Measurements from ENCODE around the gene CP. TPM values are rescaled to one million over a fixed set of nuclear protein-coding genes. Genes with fewer than 3 reads are reported as not detected.

The CP gene
- total and polyA plus RNA-seq, 9 of the 15 experiments (the other 6 are each of a cell fraction or from before 2014, with no cell fraction given): 0.30 to 0.75 TPM; not detected in 7

DNA sequence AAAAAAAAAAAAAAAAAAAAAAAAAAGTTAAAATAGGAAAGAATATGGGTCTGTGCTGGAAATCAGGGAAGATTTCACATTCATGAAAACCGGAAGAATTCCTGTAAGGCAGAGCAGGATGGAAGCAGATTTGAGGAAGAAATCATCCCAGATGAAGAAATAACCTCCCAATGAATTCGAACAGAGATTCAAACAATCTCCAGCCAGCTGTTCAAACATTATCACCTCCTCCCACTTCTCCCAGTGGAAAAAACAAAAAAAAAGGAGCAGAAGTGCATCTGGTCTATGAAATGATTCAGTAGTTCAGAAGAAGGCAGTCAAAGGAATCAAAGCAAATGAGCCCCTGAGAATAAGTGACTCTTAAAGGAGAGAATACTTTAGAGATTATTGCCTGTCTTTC lies 33.1 kb downstream of the CP start (continued):
- TF ChIP-seq, protein P1, sequence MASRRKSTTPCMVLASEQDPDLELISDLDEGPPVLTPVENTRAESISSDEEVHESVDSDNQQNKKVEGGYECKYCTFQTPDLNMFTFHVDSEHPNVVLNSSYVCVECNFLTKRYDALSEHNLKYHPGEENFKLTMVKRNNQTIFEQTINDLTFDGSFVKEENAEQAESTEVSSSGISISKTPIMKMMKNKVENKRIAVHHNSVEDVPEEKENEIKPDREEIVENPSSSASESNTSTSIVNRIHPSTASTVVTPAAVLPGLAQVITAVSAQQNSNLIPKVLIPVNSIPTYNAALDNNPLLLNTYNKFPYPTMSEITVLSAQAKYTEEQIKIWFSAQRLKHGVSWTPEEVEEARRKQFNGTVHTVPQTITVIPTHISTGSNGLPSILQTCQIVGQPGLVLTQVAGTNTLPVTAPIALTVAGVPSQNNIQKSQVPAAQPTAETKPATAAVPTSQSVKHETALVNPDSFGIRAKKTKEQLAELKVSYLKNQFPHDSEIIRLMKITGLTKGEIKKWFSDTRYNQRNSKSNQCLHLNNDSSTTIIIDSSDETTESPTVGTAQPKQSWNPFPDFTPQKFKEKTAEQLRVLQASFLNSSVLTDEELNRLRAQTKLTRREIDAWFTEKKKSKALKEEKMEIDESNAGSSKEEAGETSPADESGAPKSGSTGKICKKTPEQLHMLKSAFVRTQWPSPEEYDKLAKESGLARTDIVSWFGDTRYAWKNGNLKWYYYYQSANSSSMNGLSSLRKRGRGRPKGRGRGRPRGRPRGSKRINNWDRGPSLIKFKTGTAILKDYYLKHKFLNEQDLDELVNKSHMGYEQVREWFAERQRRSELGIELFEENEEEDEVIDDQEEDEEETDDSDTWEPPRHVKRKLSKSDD (conservative IDR thresholded peaks at IDR 0.05; ENCODE audit: low read length): no peak
- TF ChIP-seq MTF1 (CRISPR knock-in tag; IDR thresholded peaks at IDR 0.05; ENCODE audit: borderline replicate concordance): no peak
- TF ChIP-seq HCFC1 (IDR thresholded peaks at IDR 0.05; ENCODE audit: low read depth, low read length): no peak
- no peak for TF ChIP-seq KDM4B (IDR thresholded peaks at IDR 0.05; ENCODE audit: borderline replicate concordance in 2 of 2, low read depth in 1 of 2)
- no peak for TF ChIP-seq MXI1 (IDR thresholded peaks at IDR 0.05; ENCODE audit: low read depth, low read length)
- TF ChIP-seq HDAC2 (IDR thresholded peaks at IDR 0.05): no peak
- no peak for TF ChIP-seq NUFIP1 (IDR thresholded peaks at IDR 0.05; ENCODE audit: partially characterized antibody)

DNA sequence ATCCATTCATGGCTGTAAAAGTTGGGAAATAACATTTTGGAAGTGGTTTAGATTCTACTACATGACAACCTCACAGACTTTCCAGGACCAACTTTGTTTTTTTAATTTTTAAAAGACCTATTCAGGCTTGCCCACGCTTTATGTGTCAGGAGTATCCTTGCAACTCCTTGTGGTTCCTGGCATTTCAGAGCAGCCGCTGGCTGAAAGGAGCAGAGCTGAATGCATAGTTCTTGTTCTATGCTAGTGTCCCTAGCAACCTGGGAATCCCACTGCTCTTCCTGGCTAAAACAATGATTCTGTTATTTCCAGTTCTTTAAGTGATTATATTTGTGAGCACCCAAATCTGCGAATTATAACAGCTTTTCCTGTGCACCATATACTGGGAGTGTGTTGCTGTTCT lies 34.9 kb downstream of the CP start:
- H3K79me2 ChIP-seq (ENCODE audit: control insufficient read depth, insufficient read depth, low read length): no peaks in the 10 kb centered on the region
- FAIRE-seq: no peak
- WGBS (ENCODE audit: insufficient coverage, low coverage, missing lambda C conversion rate): 10% methylated on average over 3 of the region's 3 CpGs
- no peak for ATAC-seq
- ChIA-PET POLR2A (no interaction called here), CTCF (ENCODE audit: low intra/inter-chr PET ratio) (no interaction called here)
- no peaks in the 10 kb centered on the region for H3K36me3 ChIP-seq (ENCODE audit: control insufficient read depth, insufficient read depth, low read length)
- H3K4me1 ChIP-seq (replicated peaks in 1 of 2; ENCODE audit: control insufficient read depth in 2 of 2, insufficient read depth in 2 of 2, low read length in 2 of 2): no peaks in the 10 kb centered on the region
- in situ Hi-C loops (cut with MboI): no loop called here
- H4K20me1 ChIP-seq (replicated peaks; ENCODE audit: control insufficient read depth, insufficient read depth, low read length): no peaks in the 10 kb centered on the region
- no peak overlapping the region for H3K4me3 ChIP-seq
- no peak overlapping the region for H3K9ac ChIP-seq (ENCODE audit: insufficient read depth in 1 of 2, low read depth in 2 of 2, low read length in 2 of 2)
- no TSS peak for BruUV-seq (replicated peaks)
- no peak for DNase-seq (ENCODE audit: extremely low read depth in 1 of 4, low spot score in 3 of 4)
- H3K27me3 ChIP-seq (ENCODE audit: control insufficient read depth in 2 of 2, insufficient read depth in 2 of 2, low read length in 2 of 2): peaks cover 4 to 5% of the 10 kb centered on the region in 2 experiments; a peak in 3 of 5 replicates
- H3K9me1 ChIP-seq (ENCODE audit: control insufficient read depth, insufficient read depth, low read length): no peaks in the 10 kb centered on the region
- intact Hi-C loops (cut with micrococcal nuclease): loop anchor here (5.0 kb wide), 1 partner anchor 59 kb away; the partner anchor contains the start of gene HPS3
- H3K27ac ChIP-seq (ENCODE audit: extremely low read depth, low read depth, low read length): no peak overlapping the region
- no peak overlapping the region for H3K4me2 ChIP-seq (ENCODE audit: insufficient read depth, low read length)
- no peak overlapping the region for H2AFZ ChIP-seq (ENCODE audit: low read depth, low read length)
- H3K9me3 ChIP-seq (replicated peaks; ENCODE audit: control insufficient read depth, insufficient read depth, low read depth, low read length): no peaks in the 10 kb centered on the region
- TF ChIP-seq, protein P2, sequence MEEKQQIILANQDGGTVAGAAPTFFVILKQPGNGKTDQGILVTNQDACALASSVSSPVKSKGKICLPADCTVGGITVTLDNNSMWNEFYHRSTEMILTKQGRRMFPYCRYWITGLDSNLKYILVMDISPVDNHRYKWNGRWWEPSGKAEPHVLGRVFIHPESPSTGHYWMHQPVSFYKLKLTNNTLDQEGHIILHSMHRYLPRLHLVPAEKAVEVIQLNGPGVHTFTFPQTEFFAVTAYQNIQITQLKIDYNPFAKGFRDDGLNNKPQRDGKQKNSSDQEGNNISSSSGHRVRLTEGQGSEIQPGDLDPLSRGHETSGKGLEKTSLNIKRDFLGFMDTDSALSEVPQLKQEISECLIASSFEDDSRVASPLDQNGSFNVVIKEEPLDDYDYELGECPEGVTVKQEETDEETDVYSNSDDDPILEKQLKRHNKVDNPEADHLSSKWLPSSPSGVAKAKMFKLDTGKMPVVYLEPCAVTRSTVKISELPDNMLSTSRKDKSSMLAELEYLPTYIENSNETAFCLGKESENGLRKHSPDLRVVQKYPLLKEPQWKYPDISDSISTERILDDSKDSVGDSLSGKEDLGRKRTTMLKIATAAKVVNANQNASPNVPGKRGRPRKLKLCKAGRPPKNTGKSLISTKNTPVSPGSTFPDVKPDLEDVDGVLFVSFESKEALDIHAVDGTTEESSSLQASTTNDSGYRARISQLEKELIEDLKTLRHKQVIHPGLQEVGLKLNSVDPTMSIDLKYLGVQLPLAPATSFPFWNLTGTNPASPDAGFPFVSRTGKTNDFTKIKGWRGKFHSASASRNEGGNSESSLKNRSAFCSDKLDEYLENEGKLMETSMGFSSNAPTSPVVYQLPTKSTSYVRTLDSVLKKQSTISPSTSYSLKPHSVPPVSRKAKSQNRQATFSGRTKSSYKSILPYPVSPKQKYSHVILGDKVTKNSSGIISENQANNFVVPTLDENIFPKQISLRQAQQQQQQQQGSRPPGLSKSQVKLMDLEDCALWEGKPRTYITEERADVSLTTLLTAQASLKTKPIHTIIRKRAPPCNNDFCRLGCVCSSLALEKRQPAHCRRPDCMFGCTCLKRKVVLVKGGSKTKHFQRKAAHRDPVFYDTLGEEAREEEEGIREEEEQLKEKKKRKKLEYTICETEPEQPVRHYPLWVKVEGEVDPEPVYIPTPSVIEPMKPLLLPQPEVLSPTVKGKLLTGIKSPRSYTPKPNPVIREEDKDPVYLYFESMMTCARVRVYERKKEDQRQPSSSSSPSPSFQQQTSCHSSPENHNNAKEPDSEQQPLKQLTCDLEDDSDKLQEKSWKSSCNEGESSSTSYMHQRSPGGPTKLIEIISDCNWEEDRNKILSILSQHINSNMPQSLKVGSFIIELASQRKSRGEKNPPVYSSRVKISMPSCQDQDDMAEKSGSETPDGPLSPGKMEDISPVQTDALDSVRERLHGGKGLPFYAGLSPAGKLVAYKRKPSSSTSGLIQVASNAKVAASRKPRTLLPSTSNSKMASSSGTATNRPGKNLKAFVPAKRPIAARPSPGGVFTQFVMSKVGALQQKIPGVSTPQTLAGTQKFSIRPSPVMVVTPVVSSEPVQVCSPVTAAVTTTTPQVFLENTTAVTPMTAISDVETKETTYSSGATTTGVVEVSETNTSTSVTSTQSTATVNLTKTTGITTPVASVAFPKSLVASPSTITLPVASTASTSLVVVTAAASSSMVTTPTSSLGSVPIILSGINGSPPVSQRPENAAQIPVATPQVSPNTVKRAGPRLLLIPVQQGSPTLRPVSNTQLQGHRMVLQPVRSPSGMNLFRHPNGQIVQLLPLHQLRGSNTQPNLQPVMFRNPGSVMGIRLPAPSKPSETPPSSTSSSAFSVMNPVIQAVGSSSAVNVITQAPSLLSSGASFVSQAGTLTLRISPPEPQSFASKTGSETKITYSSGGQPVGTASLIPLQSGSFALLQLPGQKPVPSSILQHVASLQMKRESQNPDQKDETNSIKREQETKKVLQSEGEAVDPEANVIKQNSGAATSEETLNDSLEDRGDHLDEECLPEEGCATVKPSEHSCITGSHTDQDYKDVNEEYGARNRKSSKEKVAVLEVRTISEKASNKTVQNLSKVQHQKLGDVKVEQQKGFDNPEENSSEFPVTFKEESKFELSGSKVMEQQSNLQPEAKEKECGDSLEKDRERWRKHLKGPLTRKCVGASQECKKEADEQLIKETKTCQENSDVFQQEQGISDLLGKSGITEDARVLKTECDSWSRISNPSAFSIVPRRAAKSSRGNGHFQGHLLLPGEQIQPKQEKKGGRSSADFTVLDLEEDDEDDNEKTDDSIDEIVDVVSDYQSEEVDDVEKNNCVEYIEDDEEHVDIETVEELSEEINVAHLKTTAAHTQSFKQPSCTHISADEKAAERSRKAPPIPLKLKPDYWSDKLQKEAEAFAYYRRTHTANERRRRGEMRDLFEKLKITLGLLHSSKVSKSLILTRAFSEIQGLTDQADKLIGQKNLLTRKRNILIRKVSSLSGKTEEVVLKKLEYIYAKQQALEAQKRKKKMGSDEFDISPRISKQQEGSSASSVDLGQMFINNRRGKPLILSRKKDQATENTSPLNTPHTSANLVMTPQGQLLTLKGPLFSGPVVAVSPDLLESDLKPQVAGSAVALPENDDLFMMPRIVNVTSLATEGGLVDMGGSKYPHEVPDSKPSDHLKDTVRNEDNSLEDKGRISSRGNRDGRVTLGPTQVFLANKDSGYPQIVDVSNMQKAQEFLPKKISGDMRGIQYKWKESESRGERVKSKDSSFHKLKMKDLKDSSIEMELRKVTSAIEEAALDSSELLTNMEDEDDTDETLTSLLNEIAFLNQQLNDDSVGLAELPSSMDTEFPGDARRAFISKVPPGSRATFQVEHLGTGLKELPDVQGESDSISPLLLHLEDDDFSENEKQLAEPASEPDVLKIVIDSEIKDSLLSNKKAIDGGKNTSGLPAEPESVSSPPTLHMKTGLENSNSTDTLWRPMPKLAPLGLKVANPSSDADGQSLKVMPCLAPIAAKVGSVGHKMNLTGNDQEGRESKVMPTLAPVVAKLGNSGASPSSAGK (IDR thresholded peaks at IDR 0.05): no peak
